GM21360 (cell line): ENCODE results near the gene ZNF521.

Source experiments
- ATAC-seq: cut with Tn5 transposase; IDR thresholded peaks from one replicate; pipeline ENCODE4 v1.9.1; 2021; ENCODE audit warnings: mild to moderate bottlenecking, moderate library complexity; ENCODE audit not compliant: unreplicated experiment

Gene ZNF521

GRCh38 chr18:25175558-25176517 lies 176.1 kb downstream of the ZNF521 start:
- no peak for ATAC-seq

DNA sequence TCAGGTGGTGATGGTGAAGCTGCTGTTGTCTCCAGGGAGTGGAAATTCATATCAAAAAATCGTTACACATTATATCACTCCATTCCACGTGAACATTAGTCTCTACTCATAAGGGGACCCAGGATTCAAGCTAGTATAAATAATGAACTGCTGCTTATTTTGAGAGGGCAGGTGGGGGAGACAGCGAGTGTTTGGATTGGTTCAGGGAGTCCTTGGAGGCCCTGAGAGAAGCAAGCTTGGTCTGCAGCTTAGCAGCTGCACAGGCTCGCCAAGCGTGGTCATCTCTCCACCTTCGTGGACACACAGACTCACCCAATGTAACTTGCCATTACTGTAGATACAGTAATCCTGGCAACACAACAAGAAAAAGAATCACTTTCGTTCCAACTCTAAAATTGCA lies 177.6 kb downstream of the ZNF521 start:
- no peak for ATAC-seq

DNA sequence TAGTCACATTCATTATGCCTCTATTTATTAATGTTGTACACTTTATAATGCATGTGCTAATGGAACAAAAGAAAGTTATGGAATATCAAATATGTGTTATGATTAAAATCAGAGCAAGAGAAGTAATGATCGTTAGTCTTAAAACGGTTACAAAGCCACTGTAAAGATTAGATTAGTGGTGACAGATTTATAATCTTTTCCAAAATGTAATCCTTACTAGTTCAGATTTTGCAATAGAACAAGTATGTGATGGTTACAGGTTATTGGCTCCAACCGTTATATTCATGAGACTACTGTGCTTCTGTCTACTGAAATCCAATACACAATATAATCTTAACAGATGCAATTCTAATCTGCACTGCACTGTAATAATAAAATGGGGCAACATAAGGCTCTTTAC lies 180.6 kb downstream of the ZNF521 start:
- no peak for ATAC-seq

GRCh38 chr18:25170402-25170801 lies 181.6 kb downstream of the ZNF521 start:
- ATAC-seq: no peak

- no peak for ATAC-seq
Observed at GRCh38 chr18:25169701-25170100, 182.3 kb downstream of the ZNF521 start.

GRCh38 chr18:25167612-25168410 lies 184.2 kb downstream of the ZNF521 start:
- no peak for ATAC-seq

DNA sequence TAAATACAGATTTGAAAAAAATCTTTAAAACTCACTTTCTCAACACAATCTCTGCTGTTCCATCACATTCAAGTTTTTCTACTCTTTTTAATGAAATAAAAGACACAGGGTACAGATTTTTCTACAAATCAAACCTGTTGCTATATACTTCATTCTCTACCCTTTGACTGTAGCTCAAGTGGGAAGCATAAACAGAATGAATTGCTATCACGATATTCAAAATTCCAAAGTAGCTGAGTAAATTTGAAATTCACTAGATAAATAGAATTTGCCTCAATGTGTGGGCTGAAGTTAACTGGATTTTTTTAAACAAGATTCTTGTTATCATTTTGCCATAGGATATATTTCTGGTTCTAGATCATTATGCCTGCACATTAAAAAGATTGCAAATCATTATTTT lies 185.9 kb downstream of the ZNF521 start:
- ATAC-seq: no peak

DNA sequence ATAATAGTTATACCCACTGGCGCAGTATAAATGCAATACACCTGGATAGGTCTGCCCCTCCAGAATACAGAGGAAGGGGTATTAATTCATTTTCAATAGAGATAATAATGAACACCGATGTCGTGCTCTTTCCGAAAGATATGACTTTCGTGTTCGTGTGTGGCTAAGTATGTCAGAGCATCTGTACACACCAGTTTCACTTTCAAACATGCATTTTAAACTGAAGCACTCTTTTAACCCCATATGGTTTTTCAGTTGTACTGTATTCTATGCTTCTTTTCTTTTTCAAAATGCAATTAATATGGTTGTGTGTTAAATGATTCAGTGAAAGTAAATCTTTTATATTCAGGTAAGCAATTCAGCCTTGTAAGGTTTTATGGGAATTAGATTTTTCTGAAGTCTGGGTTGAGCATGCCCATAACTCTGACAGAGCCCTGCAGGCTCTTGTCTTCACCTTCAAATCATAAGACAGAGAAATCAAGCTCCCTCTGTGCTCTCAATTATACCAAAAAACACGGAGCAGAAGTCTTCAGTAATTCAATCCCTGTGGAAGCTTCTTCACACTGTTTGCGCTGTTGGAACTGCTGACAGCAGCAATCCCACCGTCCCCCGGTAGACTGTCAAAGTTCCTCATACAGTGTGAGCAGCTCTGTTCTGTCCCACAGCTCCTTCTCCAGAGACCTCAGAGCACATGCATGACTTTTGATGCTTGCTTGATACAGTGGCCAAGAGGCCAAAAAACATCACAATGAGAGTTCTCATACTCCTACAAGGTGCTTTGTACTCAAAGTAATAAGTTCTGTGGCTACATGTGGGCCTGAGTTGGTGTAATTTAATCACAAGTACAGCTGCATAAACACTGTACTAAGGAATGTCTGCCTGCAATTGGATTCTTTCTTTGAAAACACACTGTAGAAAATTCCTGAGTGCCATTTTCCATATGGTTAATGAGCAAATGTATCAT lies 186.8 kb downstream of the ZNF521 start:
- ATAC-seq: peak; percentile 90

DNA sequence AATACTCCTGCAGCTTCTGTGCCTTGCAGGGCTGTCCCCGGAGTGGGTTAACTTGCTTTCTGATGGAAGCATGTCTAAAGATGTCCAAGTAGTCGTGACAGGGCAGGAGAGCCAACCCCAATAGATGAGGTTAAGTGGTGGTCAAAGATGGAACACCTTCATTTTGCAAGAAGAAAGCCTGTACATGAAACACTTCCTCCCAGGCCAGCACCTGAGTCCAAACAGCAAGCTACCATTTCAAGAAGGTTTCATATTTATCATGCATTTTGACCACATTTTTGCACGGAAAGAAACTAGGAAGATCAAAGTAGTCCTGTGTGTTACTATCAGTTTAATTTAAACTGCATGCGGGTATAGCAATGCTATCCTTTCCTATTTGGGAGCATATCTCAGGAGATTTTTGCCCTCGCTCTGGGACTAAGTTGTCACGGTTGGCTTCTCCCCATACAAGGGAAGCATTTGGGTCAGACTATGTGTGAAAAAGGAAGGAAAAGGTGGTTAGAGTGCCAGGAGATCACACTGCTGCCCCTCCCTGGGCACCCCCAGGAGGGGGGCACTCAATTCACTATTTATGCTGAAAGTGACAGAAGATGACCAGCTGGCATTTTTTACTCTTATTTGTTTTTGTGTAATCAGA lies 187.6 kb downstream of the ZNF521 start:
- peak; percentile 27 for ATAC-seq

DNA sequence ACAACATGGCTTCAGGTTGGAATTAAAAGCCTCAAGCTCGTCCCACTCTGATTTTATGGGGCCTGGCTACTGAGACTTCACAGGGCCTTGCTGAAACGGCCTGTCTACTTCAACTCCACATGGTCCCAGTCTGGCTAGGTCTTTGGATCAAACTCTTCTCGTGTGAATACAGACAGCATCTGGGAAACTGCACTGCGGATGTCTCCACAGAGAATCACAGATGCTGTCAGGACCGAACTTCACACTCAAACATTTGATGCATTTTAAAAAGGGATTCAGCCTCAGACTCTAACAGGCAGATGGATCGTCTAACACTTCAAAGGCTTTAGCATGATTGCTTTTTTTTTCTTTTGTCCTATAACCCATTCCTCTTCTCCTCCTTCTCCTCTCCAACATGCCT lies 198.5 kb downstream of the ZNF521 start:
- ATAC-seq: no peak

- ATAC-seq: no peak
Observed at GRCh38 chr18:25147877-25148488, 204.0 kb downstream of the ZNF521 start.

DNA sequence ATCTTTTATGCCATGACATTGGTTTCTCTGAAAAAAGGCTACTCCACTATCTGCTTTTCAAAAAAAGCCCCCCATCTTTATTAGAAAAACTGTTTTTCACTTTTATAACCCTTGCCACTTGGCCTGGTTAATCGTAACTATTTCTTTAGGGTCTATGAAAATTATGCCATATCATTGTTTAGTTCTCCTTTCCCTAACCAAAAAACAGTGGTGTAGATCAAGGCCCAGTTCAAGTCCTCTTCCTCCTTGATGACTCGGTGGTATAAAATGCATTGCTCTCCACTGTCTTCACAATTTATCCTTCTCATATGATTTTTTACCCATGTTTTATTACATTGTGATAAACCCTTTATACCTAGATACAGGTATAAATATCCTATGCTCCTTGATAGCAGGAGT lies 205.5 kb downstream of the ZNF521 start:
- no peak for ATAC-seq

GRCh38 chr18:25145731-25146511 lies 206.0 kb downstream of the ZNF521 start:
- ATAC-seq: no peak

DNA sequence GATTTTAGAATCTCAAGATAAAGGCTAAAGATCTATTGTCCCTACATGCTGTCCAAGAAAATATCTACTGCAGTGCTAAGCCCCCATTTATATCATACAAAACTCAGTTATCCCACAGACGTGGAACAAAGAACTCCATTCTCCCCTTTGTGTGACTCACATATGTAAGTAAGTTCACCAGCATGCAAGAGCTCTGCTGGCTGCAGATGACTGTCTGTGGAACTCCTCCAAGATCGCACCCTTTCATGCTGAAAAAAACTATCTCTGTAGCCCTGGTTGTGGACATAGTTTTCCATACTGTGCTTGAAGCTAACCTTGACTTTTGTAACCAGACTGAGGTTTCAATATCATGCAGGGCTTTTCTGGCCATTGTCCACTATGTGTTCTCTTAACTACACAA lies 207.1 kb downstream of the ZNF521 start:
- ATAC-seq: no peak

- no peak for ATAC-seq
Observed at GRCh38 chr18:25141886-25142285, 210.1 kb downstream of the ZNF521 start.

- no peak for ATAC-seq
Observed at GRCh38 chr18:25141399-25141798, 210.6 kb downstream of the ZNF521 start.

DNA sequence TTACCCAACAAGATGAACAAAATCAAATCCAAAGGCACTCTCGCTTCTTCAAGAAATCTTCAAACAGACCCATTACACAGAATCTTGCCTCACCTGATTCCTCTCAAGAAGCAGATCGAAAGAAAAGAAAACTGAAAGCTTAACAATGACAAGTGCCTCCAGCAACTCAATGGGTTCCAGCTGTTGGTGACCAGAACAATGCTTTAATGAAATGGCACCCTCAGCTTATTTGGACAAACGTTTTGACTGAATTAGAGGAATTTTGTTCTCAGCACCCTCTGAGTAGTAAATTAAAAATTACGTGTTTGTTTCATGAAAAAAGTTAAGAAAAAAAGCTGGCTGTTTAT lies 211.0 kb downstream of the ZNF521 start:
- ATAC-seq: no peak

DNA sequence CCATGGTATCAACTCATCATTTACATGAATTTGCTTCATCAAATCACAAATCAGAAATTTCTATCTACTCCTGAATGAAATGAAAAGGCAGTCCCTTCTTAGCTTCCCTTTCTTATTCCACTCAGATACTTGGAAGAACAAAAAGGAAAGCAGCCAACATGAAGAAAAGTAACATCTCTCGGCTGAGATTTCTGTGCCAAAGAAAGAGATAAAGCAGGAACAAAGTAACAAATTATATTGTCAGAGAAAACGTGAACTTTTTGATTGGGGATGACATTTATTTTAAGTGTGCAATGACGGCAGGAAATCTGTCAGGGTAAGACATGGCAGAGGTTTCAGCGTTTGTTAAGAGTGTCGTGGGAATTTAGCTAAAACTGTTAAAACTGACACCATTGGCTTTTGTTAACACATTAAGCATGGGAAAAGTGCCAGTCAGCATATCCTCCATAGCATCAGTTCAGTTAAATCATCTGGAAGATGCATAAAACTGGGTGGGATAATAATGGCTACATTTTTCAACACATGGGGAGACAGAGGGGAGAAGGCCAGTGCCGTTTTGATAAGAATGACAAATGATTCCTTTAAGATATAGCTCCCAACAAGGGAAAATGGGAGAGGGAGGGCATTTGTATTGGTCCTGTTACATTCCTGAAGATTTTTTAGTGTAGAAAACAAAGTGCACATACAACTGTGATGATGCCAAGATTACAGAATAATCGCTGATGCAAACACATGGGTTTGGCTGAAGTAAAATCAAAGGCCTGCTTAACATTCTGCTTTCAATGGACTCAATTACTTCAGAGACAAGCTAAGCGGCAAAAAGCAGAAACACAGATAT lies 211.6 kb downstream of the ZNF521 start:
- no peak for ATAC-seq

GRCh38 chr18:25137197-25137472 lies 214.8 kb downstream of the ZNF521 start:
- ATAC-seq: no peak
